Mesothelial cell of epicardium (in vitro differentiated cells): Measurements from ENCODE around the gene CENPX. TPM values are rescaled to one million over a fixed set of nuclear protein-coding genes. Genes with fewer than 3 reads are reported as not detected.

Experiments used
- DNase-seq, 2 experiments: peaks; one replicate each; pipeline ENCODE4 v3.0.0; 2021; ENCODE audit warnings: low spot score in 2 of 2; ENCODE audit not compliant: unreplicated experiment in 2 of 2
- H3K27ac Mint-ChIP-seq: 2 replicates; pipeline ENCODE4 v1.8.0; 2021; ENCODE audit warnings: mixed read lengths
- H3K27me3 Mint-ChIP-seq: 2 replicates; pipeline ENCODE4 v1.8.0; 2021; ENCODE audit warnings: low read depth, mixed read lengths
- H3K36me3 Mint-ChIP-seq: 2 replicates; pipeline ENCODE4 v1.8.0; 2021; ENCODE audit warnings: mixed read lengths
- H3K4me1 Mint-ChIP-seq: 2 replicates; pipeline ENCODE4 v1.8.0; 2021; ENCODE audit warnings: mixed read lengths
- H3K4me3 Mint-ChIP-seq: 2 replicates; pipeline ENCODE4 v1.8.0; 2021; ENCODE audit warnings: mild to moderate bottlenecking, moderate library complexity, mixed read lengths
- H3K9me3 Mint-ChIP-seq: 2 replicates; pipeline ENCODE4 v1.8.0; 2021; ENCODE audit warnings: mixed read lengths
- total RNA-seq: library from RNA; stranded (reverse); gene quantifications from 3 replicates; pipeline ENCODE4 v1.2.1, GENCODE V29; 2021
- TF ChIP-seq, protein P1 (sequence below): fragments of 200-600 bp; sonication (generic); IDR thresholded peaks from one replicate; pipeline ENCODE4 v1.5.0; 2021; ENCODE audit warnings: antibody characterized with exemption; ENCODE audit not compliant: unreplicated experiment

Gene CENPX
- total RNA-seq, 1 donor from 2014 or later: 40.6 TPM

GRCh38 chr17:82018152-82018988 lies 4.3 kb downstream of the CENPX start:
- H3K4me3 Mint-ChIP-seq: no peak overlapping the region
- H3K36me3 Mint-ChIP-seq: no peaks in the 10 kb centered on the region
- no peak overlapping the region for H3K27ac Mint-ChIP-seq

DNA sequence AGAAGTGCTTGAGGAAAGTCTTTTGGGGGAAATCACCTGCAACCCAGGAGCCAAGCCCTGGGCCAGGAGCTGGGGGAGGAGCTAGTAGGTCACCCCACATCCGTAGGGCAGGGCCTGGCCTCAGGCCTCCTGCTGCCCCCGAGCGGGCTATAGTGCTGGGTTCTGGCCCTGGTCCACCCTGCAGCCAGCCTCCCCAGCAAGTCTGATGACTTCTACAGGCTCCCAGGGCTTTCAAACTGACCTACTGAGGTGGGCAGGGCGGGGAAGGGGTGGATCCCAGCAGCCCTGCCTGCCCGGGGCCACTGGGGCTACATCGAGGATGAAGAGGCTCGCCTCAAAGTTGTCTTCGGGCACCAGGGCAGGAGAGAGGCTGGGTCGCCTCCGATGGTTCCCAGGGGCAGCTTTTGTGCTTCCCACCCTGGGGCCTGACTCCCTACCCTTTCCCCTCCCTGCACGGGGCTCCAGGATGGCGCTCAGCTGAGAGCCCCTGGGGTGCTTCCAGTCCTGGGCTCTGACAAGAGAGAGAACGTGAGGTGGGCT lies 5.0 kb downstream of the CENPX start:
- no peak overlapping the region for H3K27ac Mint-ChIP-seq
- H3K4me1 Mint-ChIP-seq: peaks cover 17% of the 10 kb centered on the region
- no peaks in the 10 kb centered on the region for H3K9me3 Mint-ChIP-seq
- TF ChIP-seq, protein P1, sequence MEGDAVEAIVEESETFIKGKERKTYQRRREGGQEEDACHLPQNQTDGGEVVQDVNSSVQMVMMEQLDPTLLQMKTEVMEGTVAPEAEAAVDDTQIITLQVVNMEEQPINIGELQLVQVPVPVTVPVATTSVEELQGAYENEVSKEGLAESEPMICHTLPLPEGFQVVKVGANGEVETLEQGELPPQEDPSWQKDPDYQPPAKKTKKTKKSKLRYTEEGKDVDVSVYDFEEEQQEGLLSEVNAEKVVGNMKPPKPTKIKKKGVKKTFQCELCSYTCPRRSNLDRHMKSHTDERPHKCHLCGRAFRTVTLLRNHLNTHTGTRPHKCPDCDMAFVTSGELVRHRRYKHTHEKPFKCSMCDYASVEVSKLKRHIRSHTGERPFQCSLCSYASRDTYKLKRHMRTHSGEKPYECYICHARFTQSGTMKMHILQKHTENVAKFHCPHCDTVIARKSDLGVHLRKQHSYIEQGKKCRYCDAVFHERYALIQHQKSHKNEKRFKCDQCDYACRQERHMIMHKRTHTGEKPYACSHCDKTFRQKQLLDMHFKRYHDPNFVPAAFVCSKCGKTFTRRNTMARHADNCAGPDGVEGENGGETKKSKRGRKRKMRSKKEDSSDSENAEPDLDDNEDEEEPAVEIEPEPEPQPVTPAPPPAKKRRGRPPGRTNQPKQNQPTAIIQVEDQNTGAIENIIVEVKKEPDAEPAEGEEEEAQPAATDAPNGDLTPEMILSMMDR: no peak
- no peaks in the 10 kb centered on the region for H3K27me3 Mint-ChIP-seq
- H3K36me3 Mint-ChIP-seq: no peaks in the 10 kb centered on the region
- DNase-seq: no peak
- no peak overlapping the region for H3K4me3 Mint-ChIP-seq

More at GRCh38 chr17:82018152-82018988, 4.3 kb downstream of the CENPX start:
- H3K27me3 Mint-ChIP-seq: no peaks in the 10 kb centered on the region
- H3K4me1 Mint-ChIP-seq: peaks cover 14% of the 10 kb centered on the region
- no peaks in the 10 kb centered on the region for H3K9me3 Mint-ChIP-seq
- TF ChIP-seq, protein P1: no peak
- DNase-seq: no peak

DNA sequence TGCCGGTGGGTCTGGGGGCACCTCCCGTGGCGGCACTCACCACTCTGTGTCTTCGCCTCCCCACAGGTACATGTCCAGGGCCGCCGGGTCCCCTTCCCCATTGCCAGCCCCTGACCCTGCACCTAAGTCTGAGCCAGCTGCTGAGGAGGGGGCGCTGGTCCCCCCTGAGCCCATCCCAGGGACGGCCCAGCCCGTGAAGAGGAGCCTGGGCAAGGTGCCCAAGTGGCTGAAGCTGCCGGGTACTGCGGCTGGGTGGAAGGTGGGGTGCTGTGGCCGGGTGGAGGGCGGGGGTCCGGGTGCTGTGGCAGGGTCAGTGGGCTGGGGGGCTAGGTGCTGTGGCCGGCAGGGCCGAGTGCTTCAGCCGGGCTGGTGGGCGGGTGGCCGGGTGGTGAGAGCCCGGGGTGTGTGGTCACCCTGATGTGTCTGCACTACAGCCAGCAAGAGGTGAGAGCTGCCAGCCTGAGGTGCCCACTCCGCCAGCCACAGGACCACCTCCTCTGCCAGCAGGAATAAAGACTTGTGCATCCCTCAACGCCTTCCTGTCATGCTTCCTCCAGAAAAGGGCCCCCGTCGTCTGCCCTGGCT lies 5.7 kb downstream of the CENPX start:
- DNase-seq: no peak
- H3K9me3 Mint-ChIP-seq: no peaks in the 10 kb centered on the region
- H3K36me3 Mint-ChIP-seq: no peaks in the 10 kb centered on the region
- no peak overlapping the region for H3K27ac Mint-ChIP-seq
- no peak overlapping the region for H3K4me3 Mint-ChIP-seq
- TF ChIP-seq, protein P1: no peak
- H3K27me3 Mint-ChIP-seq: no peaks in the 10 kb centered on the region
- peaks cover 16% of the 10 kb centered on the region for H3K4me1 Mint-ChIP-seq

- Mint-ChIP-seq H3K36me3 (no peaks in the 10 kb centered on the region), H3K4me3 (no peak overlapping the region), H3K27ac (no peak overlapping the region), H3K9me3 (no peaks in the 10 kb centered on the region), H3K4me1 (peaks cover 11% of the 10 kb centered on the region), H3K27me3 (no peaks in the 10 kb centered on the region)
- no peak for DNase-seq
- TF ChIP-seq, protein P1: no peak
Measured at GRCh38 chr17:82016061-82016874, 6.4 kb downstream of the CENPX start.

GRCh38 chr17:82015311-82015971 lies 7.2 kb downstream of the CENPX start:
- Mint-ChIP-seq H3K36me3 (no peaks in the 10 kb centered on the region), H3K4me3 (no peak overlapping the region), H3K27ac (no peak overlapping the region), H3K9me3 (no peaks in the 10 kb centered on the region), H3K4me1 (peaks cover 11% of the 10 kb centered on the region), H3K27me3 (no peaks in the 10 kb centered on the region)
- TF ChIP-seq, protein P1: no peak
- no peak for DNase-seq
